ENCODE measurements around the gene NOTUM. TPM values are rescaled to one million over a fixed set of nuclear protein-coding genes. Genes with fewer than 3 reads are reported as not detected.
A peak's percentile ranks its signal among the peaks of the same experiment; 100 is the strongest.

The NOTUM gene
- total RNA-seq, 2 donors from 2014 or later, result not detected

DNA sequence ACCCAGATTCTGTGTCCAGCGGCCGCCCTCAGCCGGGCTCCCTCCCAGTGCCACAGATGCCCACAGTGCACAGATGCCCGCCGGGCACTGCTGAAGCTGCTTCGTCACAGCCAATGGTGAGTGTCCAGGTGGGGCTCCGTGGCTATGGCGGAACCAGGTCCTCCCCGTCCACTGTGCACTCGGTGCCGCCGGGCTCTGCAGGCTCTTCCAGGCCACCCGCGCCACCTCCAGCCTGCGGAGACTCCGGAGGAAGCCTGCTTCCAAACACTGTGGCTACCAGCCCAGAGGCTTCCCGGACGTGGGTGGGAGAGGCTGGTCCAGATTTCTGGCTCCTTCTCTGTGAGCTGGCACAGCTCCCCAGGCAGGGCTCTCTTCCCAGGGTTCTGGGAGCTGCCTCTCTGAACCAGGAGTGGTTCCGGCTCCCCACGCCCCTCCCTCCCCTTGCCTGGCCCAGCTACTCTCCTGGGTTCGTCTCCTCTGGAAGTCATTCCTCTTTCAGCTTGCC is 21.1 kb downstream of the NOTUM start:
- Mint-ChIP-seq H3K4me1 (peaks cover 5% of the 10 kb centered on the region), H3K4me3 (no peak overlapping the region), H3K36me3 (ENCODE audit: low read depth) (no peaks in the 10 kb centered on the region), H3K27ac (no peak overlapping the region), H3K27me3 (peaks cover 9% of the 10 kb centered on the region)
- no peaks in the 10 kb centered on the region for H3K9me3 ChIP-seq (ENCODE audit: control insufficient read depth, low read length, poor library complexity, severe bottlenecking)
- ATAC-seq (no peak), DNase-seq (no peak)

DNA sequence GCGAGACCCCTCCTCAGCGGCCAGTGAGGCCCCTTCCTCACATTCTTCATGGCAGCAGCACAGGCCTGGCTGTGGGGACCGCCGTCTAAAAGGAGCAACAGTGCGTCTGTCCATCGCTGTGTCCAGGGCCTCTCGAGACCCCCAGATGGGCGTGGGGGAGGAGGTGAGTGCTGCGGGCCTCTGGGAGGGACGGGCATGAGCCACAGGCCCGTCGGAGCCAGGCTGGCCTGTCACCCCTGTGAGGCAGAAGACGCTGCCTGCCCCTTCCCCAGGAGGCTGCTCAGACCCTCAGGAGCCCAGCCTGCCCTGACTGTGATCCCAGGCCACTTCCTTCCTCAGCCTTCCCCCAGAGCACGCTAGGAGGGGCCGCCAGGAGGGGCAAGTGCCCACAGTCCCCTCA is 21.8 kb downstream of the NOTUM start:
- Mint-ChIP-seq H3K36me3 (ENCODE audit: low read depth) (no peaks in the 10 kb centered on the region), H3K27ac (no peak overlapping the region), H3K27me3 (peaks cover 9% of the 10 kb centered on the region), H3K4me3 (no peak overlapping the region), H3K4me1 (peaks cover 5% of the 10 kb centered on the region)
- H3K9me3 ChIP-seq (ENCODE audit: control insufficient read depth, low read length, poor library complexity, severe bottlenecking), result no peaks in the 10 kb centered on the region
- ATAC-seq, result no peak
- DNase-seq, result no peak

DNA sequence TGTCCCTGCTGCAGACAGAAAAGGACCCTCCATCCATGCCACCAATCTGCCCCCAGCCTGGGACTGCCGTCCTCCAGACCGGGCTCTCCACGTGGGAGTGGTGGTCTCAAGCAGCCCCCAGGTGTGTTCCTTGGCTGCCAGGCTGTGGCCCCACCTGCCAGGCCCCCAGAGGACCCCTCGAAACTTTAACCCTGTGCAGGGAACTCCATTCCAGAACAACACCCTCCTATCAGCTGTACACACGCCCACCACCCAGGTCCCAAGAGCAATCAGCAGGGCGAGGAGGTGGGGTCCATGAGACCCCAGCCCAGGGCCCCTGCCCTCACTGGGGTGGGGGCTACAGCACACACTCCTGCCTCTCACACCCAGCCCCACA is 25.3 kb downstream of the NOTUM start:
- no peak for DNase-seq
- H3K9me3 ChIP-seq (ENCODE audit: control insufficient read depth, low read length, poor library complexity, severe bottlenecking), result no peaks in the 10 kb centered on the region
- Mint-ChIP-seq H3K4me1 (peaks cover 8% of the 10 kb centered on the region), H3K27me3 (peaks cover 31% of the 10 kb centered on the region), H3K36me3 (ENCODE audit: low read depth) (no peaks in the 10 kb centered on the region), H3K27ac (no peak overlapping the region), H3K4me3 (no peak overlapping the region)
- ATAC-seq, result no peak

DNA sequence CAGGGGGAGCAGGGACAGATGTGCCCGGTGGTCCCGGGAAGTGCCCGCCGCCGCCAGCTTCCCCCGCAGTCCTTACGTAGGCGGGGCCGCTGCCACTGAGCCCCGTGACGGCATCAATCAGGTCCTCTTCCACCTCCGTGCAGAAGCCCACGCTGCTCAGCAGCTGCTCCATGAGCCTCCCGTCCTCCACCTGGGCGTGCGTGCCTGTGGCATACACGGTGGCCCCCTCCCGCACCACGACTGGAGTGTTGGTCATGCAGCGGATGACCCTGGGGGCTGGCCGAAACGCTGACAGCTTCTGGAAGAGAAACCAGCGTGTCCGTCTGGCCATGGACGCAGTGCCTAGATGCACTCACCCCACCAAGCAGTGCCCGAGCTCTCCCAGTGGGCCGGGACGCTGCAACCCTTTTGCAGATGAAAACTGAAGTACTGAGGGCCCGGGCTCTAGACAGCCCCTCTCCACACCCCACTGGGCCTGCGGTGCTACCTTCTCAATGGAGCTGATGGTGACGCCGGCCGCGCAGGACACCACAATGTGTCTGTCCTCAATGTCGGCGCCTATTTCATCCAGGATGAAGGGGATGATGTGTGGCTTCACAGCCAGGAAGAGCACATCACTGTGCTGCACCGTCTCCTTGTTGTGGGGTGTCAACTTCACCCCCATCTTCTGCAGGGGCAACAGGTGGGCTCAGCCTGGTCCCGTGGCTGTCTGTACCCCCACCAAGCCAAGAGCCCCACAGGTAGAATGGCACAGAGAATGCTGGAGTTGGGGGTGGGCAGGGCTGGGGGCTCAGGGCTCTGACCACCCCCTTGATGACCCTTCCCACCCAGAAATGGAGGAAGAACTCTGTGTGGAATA is 25.9 kb downstream of the NOTUM start:
- DNase-seq (no peak), ATAC-seq (no peak)
- H3K4me1 Mint-ChIP-seq, result peaks cover 8% of the 10 kb centered on the region
- no peak overlapping the region for H3K4me3 Mint-ChIP-seq
- H3K36me3 Mint-ChIP-seq (ENCODE audit: low read depth), result no peaks in the 10 kb centered on the region
- H3K9me3 ChIP-seq (ENCODE audit: control insufficient read depth, low read length, poor library complexity, severe bottlenecking), result no peaks in the 10 kb centered on the region
- peaks cover 28% of the 10 kb centered on the region for H3K27me3 Mint-ChIP-seq
- no peak overlapping the region for H3K27ac Mint-ChIP-seq

DNA sequence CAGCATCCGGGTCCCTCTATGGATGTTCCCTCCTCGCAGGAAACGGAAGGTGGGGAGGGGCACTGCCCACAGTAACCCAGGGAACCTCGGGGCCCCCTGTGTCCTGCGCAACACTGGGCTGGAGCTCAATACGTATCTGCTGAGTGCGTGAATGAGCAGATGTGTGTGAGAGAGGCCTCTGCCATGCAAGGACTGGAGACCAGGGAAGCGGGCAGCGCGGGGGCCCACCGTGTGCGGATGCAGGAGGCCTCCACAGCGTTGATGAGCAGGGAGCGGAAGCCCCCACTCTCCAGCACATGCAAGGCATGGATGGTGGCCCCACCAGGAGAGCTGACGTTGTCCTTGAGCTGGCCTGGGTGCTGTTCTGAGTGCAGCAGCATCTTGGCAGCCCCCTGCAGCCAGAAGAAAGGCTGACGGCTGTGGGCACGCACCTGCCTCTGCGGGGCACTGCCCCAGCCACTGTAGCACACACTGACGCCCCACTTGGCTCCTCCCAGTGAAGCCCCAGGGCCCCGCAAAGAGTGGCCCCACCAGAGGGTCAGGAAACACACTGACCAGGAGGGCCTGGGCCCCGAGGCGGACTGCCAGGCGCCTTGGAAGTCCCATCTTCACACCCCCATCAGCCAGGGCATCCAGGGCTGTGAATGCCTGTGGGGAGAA is 26.8 kb downstream of the NOTUM start:
- Mint-ChIP-seq H3K27me3 (peaks cover 28% of the 10 kb centered on the region), H3K4me3 (no peak overlapping the region), H3K36me3 (ENCODE audit: low read depth) (no peaks in the 10 kb centered on the region), H3K27ac (no peak overlapping the region), H3K4me1 (peaks cover 8% of the 10 kb centered on the region)
- ATAC-seq (no peak), DNase-seq (no peak)
- no peaks in the 10 kb centered on the region for H3K9me3 ChIP-seq (ENCODE audit: control insufficient read depth, low read length, poor library complexity, severe bottlenecking)

DNA sequence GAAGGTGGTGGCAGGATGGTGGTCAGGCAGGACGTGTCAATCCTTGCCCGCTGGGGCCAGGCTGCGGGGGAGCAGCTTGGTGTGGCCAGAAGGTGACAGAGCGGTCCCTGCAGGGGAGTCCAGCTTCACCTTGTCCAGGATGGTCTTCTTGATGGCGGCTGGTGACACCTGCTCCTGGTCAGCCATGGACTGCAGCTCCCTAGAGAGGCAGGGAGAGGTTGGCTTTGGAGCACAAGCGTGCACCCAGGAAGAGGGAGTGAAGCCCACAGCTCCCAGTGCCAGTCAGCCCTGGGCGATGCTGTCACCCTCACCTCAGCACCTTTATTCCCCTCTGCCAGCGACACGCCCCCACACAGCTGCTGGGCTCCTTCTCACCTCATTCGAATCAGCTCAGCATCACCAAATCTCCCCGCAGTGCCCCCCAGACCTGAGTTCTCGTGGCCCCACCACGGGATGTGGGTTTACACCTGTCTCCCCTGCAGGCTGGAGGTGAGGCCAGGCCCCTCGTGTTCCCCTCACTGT is 27.7 kb downstream of the NOTUM start:
- ATAC-seq (no peak), DNase-seq (no peak)
- no peak overlapping the region for H3K27ac Mint-ChIP-seq
- no peaks in the 10 kb centered on the region for H3K36me3 Mint-ChIP-seq (ENCODE audit: low read depth)
- H3K9me3 ChIP-seq (ENCODE audit: control insufficient read depth, low read length, poor library complexity, severe bottlenecking), result no peaks in the 10 kb centered on the region
- H3K4me1 Mint-ChIP-seq, result peaks cover 10% of the 10 kb centered on the region
- peaks cover 28% of the 10 kb centered on the region for H3K27me3 Mint-ChIP-seq
- no peak overlapping the region for H3K4me3 Mint-ChIP-seq

DNA sequence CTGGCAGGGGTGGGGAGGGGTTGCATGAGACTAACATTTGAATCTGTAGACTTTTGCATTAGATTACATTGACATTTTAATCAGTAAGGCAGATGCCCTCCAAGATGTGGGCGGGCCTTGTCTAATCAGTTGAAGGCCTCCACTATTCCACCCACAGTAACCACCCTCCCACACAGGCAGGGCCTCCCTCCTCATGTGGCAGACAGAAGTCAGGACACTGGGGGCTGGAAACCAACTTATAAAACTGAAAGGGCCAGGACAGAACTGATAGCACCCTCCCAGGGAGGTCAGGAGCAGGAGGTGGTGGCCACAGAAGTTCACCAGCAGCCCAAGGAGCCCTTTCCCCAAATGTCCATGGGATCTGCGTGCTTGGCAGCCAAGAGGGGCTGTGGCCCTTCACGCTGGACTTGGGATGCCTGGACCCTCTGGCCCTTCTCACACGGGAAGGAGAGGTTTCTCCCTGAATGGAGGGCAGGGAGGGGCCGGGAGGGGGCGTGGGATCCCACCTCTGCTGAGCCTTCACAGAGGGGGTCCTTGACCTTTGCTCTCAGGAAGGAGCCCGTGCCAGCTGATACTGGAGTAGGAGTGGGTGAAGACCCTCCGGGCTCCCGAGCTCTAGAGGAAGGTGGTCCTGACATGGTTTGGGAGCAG is 28.5 kb downstream of the NOTUM start:
- Mint-ChIP-seq H3K4me3 (no peak overlapping the region), H3K27me3 (peaks cover 24% of the 10 kb centered on the region), H3K4me1 (peaks cover 6% of the 10 kb centered on the region), H3K27ac (no peak overlapping the region), H3K36me3 (ENCODE audit: low read depth) (no peaks in the 10 kb centered on the region)
- no peaks in the 10 kb centered on the region for H3K9me3 ChIP-seq (ENCODE audit: control insufficient read depth, low read length, poor library complexity, severe bottlenecking)
- no peak for DNase-seq
- no peak for ATAC-seq

DNA sequence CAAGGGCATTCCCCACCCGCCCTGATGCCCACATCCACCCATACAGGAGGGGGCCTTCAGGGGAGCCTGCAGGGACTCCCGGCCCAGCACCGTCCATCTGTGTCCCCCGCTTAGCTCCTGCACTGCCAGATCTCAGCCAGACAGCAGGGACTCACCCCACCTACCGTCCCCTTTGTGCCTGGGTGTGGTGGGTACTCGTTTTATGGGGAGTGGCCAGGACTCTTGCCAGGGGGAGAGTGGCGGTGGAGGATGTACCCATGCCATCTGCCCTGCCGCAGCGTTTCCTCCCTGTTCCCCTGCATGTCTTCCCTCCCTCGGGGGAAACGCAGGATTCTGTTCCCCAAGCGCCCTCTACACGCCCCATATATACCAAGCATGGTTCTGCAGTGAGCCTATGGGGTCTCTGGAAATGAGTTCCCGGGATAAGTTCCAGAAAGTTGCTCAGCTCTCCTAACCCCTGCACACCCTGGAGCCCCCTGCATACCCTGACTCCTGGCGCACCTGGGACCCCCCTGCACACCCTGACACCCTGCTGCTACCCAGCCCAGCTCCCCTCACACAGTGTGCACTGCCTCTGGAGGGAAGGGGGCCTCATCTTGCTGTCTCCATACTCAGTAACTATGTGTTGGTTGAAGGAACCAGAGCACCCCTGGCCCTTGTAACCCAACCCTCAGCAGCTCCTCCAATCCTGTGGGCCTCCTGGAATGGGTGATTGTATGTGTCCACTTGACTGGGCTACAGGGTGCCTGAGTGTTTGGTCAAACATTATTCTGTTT is 29.2 kb downstream of the NOTUM start:
- peaks cover 24% of the 10 kb centered on the region for H3K27me3 Mint-ChIP-seq
- ATAC-seq (no peak), DNase-seq (no peak)
- H3K4me1 Mint-ChIP-seq, result peaks cover 5% of the 10 kb centered on the region
- no peak overlapping the region for H3K4me3 Mint-ChIP-seq
- no peak overlapping the region for H3K27ac Mint-ChIP-seq
- H3K36me3 Mint-ChIP-seq (ENCODE audit: low read depth), result no peaks in the 10 kb centered on the region
- no peaks in the 10 kb centered on the region for H3K9me3 ChIP-seq (ENCODE audit: control insufficient read depth, low read length, poor library complexity, severe bottlenecking)

DNA sequence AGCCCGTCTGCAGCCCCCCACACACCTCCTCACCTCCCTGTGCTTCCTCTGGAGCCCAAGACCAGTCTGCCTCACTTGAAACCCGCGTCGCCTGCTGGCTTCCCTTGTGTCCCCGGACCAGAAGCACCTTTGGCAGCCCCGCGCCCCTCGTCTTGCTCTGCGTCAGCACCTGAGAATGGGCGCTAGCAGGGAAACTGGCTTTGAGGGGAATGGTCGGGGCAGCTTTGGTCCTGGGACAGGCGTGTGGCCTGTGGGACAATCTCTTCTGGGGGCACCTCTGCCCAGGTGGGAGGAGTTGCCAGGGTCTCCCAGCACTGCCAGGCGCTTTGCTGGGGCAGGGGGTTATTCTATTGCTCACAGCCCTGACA is 29.8 kb downstream of the NOTUM start:
- H3K9me3 ChIP-seq (ENCODE audit: control insufficient read depth, low read length, poor library complexity, severe bottlenecking), result no peaks in the 10 kb centered on the region
- DNase-seq (no peak), ATAC-seq (no peak)
- Mint-ChIP-seq H3K4me1 (peaks cover 9% of the 10 kb centered on the region), H3K27me3 (peaks cover 24% of the 10 kb centered on the region), H3K4me3 (no peak overlapping the region), H3K27ac (no peak overlapping the region), H3K36me3 (ENCODE audit: low read depth) (no peaks in the 10 kb centered on the region)

DNA sequence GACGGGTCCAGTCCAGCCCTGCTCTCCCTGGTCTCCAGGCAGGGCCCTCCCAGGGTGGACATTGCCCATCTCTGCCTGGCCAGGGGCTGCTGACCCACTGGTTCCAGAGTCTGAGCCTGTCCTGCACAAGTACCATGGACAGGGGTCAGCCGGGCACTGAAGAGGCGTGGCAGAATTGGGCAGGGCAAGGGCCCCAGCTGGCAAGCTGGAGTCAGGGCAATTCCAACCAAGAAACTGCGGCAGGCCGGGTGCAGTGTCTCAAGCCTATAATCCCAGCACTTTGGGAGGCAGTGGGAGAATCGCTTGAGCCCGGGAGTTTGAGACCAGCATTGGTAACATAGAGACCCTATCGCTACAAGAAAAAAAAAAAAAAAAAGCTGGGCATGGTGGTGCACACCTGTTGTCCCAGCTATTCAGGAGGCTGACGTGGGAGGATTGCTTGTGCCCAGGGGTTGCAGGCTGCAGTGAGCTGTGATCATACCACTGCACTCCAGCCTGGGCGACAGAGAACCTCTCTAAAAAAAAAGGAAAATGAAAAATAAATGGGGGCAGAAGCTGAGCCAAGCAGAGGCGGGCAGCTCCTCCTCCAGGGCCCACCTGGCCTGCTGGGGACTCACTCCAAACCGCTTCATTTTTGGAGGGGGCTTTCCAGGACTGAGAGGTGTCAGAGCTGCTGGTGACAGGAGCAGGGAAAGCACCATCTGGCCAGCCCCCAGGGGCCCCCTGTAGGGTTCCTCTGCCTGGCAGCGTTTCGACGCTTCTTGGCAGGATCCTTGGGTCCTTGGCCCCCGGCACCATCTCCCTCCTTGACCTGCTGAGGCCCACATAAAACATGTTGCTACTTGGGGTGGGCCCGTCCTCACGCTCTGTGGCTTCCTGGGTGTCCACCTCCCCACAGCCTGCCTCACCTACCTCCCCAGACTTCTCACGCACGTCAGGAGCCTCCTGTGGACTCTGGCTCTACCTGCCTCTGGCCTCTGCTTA is 30.6 kb downstream of the NOTUM start:
- H3K36me3 Mint-ChIP-seq (ENCODE audit: low read depth), result no peaks in the 10 kb centered on the region
- H3K27me3 Mint-ChIP-seq, result peaks cover 24% of the 10 kb centered on the region
- H3K4me3 Mint-ChIP-seq, result peak overlapping the region; percentile 28
- no peak for DNase-seq
- H3K9me3 ChIP-seq (ENCODE audit: control insufficient read depth, low read length, poor library complexity, severe bottlenecking), result no peaks in the 10 kb centered on the region
- no peak for ATAC-seq
- peaks cover 13% of the 10 kb centered on the region for H3K4me1 Mint-ChIP-seq
- no peak overlapping the region for H3K27ac Mint-ChIP-seq

DNA sequence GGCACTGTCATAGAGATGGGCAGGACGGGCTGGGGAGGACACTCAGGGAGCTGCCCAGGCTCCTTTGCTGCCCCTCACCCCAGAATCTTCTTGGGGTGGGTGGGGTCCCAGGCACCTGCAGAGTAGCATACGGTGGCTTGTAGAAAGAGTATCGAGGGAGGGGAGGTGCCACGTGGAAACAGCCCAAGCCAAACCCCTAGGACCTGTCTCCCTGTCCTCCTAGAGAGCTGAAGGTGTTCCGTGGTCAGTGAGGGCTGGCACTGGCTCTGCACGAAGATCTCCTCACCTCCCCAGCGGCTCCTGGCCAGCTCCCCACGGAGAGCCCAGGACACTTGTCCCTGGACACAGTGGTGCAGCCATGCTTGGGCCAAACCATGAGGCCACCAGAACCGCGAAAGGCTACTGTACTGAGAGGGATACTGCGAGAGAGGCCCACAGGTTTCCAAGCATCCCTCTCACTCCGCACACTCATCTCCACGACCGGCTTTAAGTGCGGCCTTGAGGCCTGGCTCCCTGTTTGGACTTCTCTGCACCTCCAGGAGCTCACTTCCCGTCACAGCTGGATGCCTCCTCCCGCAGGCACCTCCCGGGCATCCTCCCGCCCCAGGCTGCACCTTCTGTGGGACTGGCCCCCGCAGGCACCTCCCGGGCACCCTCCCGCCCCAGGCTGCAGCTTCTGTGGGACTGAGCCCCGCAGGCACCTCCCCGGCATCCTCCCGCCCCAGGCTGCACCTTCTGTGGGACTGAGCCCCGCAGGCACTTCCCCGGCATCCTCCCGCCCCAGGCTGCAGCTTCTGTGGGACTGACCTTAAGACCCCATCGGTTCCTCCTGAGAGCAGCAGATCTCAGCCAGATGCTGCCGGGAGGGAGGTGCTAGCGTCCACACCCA is 31.5 kb downstream of the NOTUM start:
- H3K27me3 Mint-ChIP-seq, result peaks cover 24% of the 10 kb centered on the region
- peaks cover 13% of the 10 kb centered on the region for H3K4me1 Mint-ChIP-seq
- no peaks in the 10 kb centered on the region for H3K9me3 ChIP-seq (ENCODE audit: control insufficient read depth, low read length, poor library complexity, severe bottlenecking)
- peak overlapping the region; percentile 80 for H3K4me3 Mint-ChIP-seq
- no peak overlapping the region for H3K27ac Mint-ChIP-seq
- no peaks in the 10 kb centered on the region for H3K36me3 Mint-ChIP-seq (ENCODE audit: low read depth)
- no peak for ATAC-seq
- DNase-seq, result no peak
